ENCODE measurements around the gene TFF3.

Gene TFF3

GRCh38 chr21:42315296-42315891 lies at the start of gene TFF3:
Gene TFF3, minus strand, starts transcription at chr21:42315409. Its CDS starts 35 bp downstream, at chr21:42315374.
- DNase-seq (ENCODE audit: low spot score) (no peak), ATAC-seq (ENCODE audit: low read depth) (no peak)
- no peaks in the 10 kb centered on the region for H3K9me3 ChIP-seq (ENCODE audit: severe bottlenecking)
- no peaks in the 10 kb centered on the region for H3K36me3 ChIP-seq (ENCODE audit: low read depth)
- TF ChIP-seq CTCF (IDR thresholded peaks at IDR 0.05; ENCODE audit: poor library complexity, severe bottlenecking), result no peak
- no peak within 1 kb of the TSS for H3K4me3 ChIP-seq (ENCODE audit: severe bottlenecking)
- H3K27me3 ChIP-seq (ENCODE audit: insufficient read depth, poor library complexity, severe bottlenecking), result no peaks in the 10 kb centered on the region
- H3K27ac ChIP-seq (ENCODE audit: poor library complexity, severe bottlenecking), result no peak within 1 kb of the TSS
- no peaks in the 10 kb centered on the region for H3K4me1 ChIP-seq (ENCODE audit: insufficient read depth, poor library complexity, severe bottlenecking)

GRCh38 chr21:42364304-42364865 lies 49.2 kb upstream of the TFF3 start:
- Histone ChIP-seq H3K4me1 (ENCODE audit: insufficient read depth, poor library complexity, severe bottlenecking) (no peaks in the 10 kb centered on the region), H3K4me3 (ENCODE audit: severe bottlenecking) (no peak overlapping the region), H3K9me3 (ENCODE audit: severe bottlenecking) (no peaks in the 10 kb centered on the region), H3K27me3 (ENCODE audit: insufficient read depth, poor library complexity, severe bottlenecking) (no peaks in the 10 kb centered on the region), H3K36me3 (ENCODE audit: low read depth) (no peaks in the 10 kb centered on the region), H3K27ac (ENCODE audit: poor library complexity, severe bottlenecking) (no peak overlapping the region)
- ATAC-seq (ENCODE audit: low read depth), result no peak
- no peak for DNase-seq (ENCODE audit: low spot score)
- no peak for TF ChIP-seq CTCF (IDR thresholded peaks at IDR 0.05; ENCODE audit: poor library complexity, severe bottlenecking)

GRCh38 chr21:42363312-42363711 lies 48.1 kb upstream of the TFF3 start:
- no peaks in the 10 kb centered on the region for H3K9me3 ChIP-seq (ENCODE audit: severe bottlenecking)
- ATAC-seq (ENCODE audit: low read depth) (0 out of 3 replicates have a peak, but pooled peaks have one; percentile 33), DNase-seq (ENCODE audit: low spot score) (no peak)
- no peaks in the 10 kb centered on the region for H3K4me1 ChIP-seq (ENCODE audit: insufficient read depth, poor library complexity, severe bottlenecking)
- H3K27me3 ChIP-seq (ENCODE audit: insufficient read depth, poor library complexity, severe bottlenecking), result no peaks in the 10 kb centered on the region
- no peak overlapping the region for H3K27ac ChIP-seq (ENCODE audit: poor library complexity, severe bottlenecking)
- no peak overlapping the region for H3K4me3 ChIP-seq (ENCODE audit: severe bottlenecking)
- TF ChIP-seq CTCF (IDR thresholded peaks at IDR 0.05; ENCODE audit: poor library complexity, severe bottlenecking), result no peak
- no peaks in the 10 kb centered on the region for H3K36me3 ChIP-seq (ENCODE audit: low read depth)

- no peak overlapping the region for H3K27ac ChIP-seq (ENCODE audit: poor library complexity, severe bottlenecking)
Observed at GRCh38 chr21:42362700-42363099, 47.5 kb upstream of the TFF3 start.

More at GRCh38 chr21:42362700-42363099, 47.5 kb upstream of the TFF3 start:
- Histone ChIP-seq H3K4me3 (ENCODE audit: severe bottlenecking) (no peak overlapping the region), H3K36me3 (ENCODE audit: low read depth) (no peaks in the 10 kb centered on the region), H3K4me1 (ENCODE audit: insufficient read depth, poor library complexity, severe bottlenecking) (no peaks in the 10 kb centered on the region), H3K27me3 (ENCODE audit: insufficient read depth, poor library complexity, severe bottlenecking) (no peaks in the 10 kb centered on the region), H3K9me3 (ENCODE audit: severe bottlenecking) (no peaks in the 10 kb centered on the region)
- DNase-seq (ENCODE audit: low spot score), result no peak
- no peak for TF ChIP-seq CTCF (IDR thresholded peaks at IDR 0.05; ENCODE audit: poor library complexity, severe bottlenecking)
- ATAC-seq (ENCODE audit: low read depth), result no peak
